NT2/D1 (cell line): Measurements from ENCODE around the gene GPR161.

Experiments
- SUZ12 ChIP-seq: IDR thresholded peaks from 2 replicates; pipeline ENCODE4 v1.6.1; 2011; ENCODE audit not compliant: insufficient read length, insufficient read depth; ENCODE audit errors: extremely low read depth
- YY1 ChIP-seq: IDR thresholded peaks from 2 replicates; pipeline ENCODE4 v1.6.1; 2011; ENCODE audit not compliant: insufficient read length, insufficient read depth
- ZNF274 ChIP-seq: IDR thresholded peaks from 2 replicates; pipeline ENCODE4 v1.6.1; 2011; ENCODE audit warnings: mild to moderate bottlenecking, low read depth, low read length

- TF ChIP-seq ZNF274 = no peak
- TF ChIP-seq YY1 = no peak
- TF ChIP-seq SUZ12 = no peak
These were observed 12.2 kb upstream of the GPR161 start for GRCh38 chr1:168148916-168149315.
